GM12878 (cell line): Measurements from ENCODE around the gene ZBTB48. TPM values are rescaled to one million over a fixed set of nuclear protein-coding genes. Genes with fewer than 3 reads are reported as not detected.
A peak's percentile ranks its signal among the peaks of the same experiment; 100 is the strongest.

Experiments
- ATAC-seq: fragments of 200-7000 bp; cut with Tn5 transposase; 3 replicates; pipeline ENCODE4 v1.9.1; 2020; ENCODE audit warnings: mild to moderate bottlenecking, moderate library complexity
- BruUV-seq: library from RNA; stranded (reverse); fragments of 400-500 nt; replicated peaks from 2 replicates; lab custom pipeline; 2021; lab: Mats Ljungman, UMichigan
- CTCF ChIA-PET: fragments of 300-600 bp; sonication (Branson Sonifier 250); formaldehyde crosslinking; extraction: SDS; loops from one replicate; lab custom pipeline; 2021; ENCODE audit warnings: inconsistent platforms; lab: Yijun Ruan, JAX
- POLR2A ChIA-PET: fragments of 350-600 bp; formaldehyde crosslinking; extraction: SDS; loops from one replicate; lab custom pipeline; 2021; ENCODE audit warnings: inconsistent platforms; lab: Charles Lee
- RAD21 ChIA-PET: fragments of 300-600 bp; sonication (Branson Sonifier 250); formaldehyde crosslinking; loops from one replicate; lab custom pipeline; 2023; ENCODE audit warnings: antibody characterized with exemption; ENCODE audit not compliant: unreplicated experiment; lab: Charles Lee
- SMC1A ChIA-PET: fragments of 300-600 bp; sonication (Branson Sonifier 250); formaldehyde crosslinking; loops from one replicate; lab custom pipeline; 2023; ENCODE audit not compliant: unreplicated experiment, uncharacterized antibody; lab: Charles Lee
- DNase-seq: peaks from one replicate; pipeline ENCODE4 v3.0.0-alpha.2; 2011; ENCODE audit warnings: low read depth, low spot score
- FAIRE-seq: peaks from 3 replicates; lab custom pipeline; 2011; peaks lifted over from hg19 to GRCh38; lab: Jason Lieb, UNC
- H2AFZ ChIP-seq: 2 replicates; pipeline ENCODE4 v1.6.0; 2011; ENCODE audit warnings: low read depth, low read length, control low read depth; ENCODE audit not compliant: control insufficient read depth
- H3K27ac ChIP-seq: 2 replicates; pipeline ENCODE4 v1.5.1; 2011; ENCODE audit warnings: control low read depth; ENCODE audit not compliant: control insufficient read depth, insufficient read depth
- H3K27me3 ChIP-seq, 2 experiments: replicated peaks in 1 of 2; 2 replicates each; pipeline versions ENCODE4 v1.6.0 to v1.6.1; 2011; ENCODE audit warnings: low read length in 1 of 2; ENCODE audit not compliant: control insufficient read depth in 2 of 2, insufficient read depth in 2 of 2
- H3K36me3 ChIP-seq, 2 experiments: 2 replicates each; pipeline ENCODE4 v1.5.1; 2011; ENCODE audit warnings: low read length in 1 of 2; ENCODE audit not compliant: control insufficient read depth in 2 of 2, insufficient read depth in 2 of 2
- H3K4me1 ChIP-seq: 2 replicates; pipeline ENCODE4 v1.6.1; 2011; ENCODE audit warnings: mild to moderate bottlenecking, low read length, moderate library complexity, mixed read lengths; ENCODE audit not compliant: control insufficient read depth, insufficient read depth
- H3K4me2 ChIP-seq: 2 replicates; pipeline ENCODE4 v1.6.0; 2011; ENCODE audit warnings: control low read depth; ENCODE audit not compliant: control insufficient read depth, insufficient read depth
- H3K4me3 ChIP-seq: fragments of 200-600 bp; sonication (generic); 2 replicates; pipeline ENCODE4 v1.5.1; 2016
- H3K79me2 ChIP-seq: 2 replicates; pipeline ENCODE4 v1.6.0; 2011; ENCODE audit warnings: low read length; ENCODE audit not compliant: control insufficient read depth, insufficient read depth
- H3K9ac ChIP-seq: 2 replicates; pipeline ENCODE4 v1.8.0; 2011; ENCODE audit warnings: low read length, control low read depth, mixed read lengths; ENCODE audit not compliant: control insufficient read depth, insufficient read depth
- H3K9me3 ChIP-seq: replicated peaks from 3 replicates; pipeline ENCODE4 v1.5.1; 2011; ENCODE audit warnings: mild to moderate bottlenecking, low read length; ENCODE audit not compliant: control insufficient read depth, insufficient read depth
- H4K20me1 ChIP-seq: 2 replicates; pipeline ENCODE4 v1.6.0; 2011; ENCODE audit not compliant: control insufficient read depth, insufficient read depth
- CREM ChIP-seq: IDR thresholded peaks from 2 replicates; pipeline ENCODE4 v1.6.1; 2014; ENCODE audit warnings: antibody characterized with exemption, low read depth
- IKZF2 ChIP-seq, 2 experiments: fragments of 450-650 bp; IDR thresholded peaks; 2 replicates each; pipeline ENCODE4 v1.6.1; 2017; ENCODE audit warnings: mild to moderate bottlenecking in 2 of 2, moderate library complexity in 2 of 2
- IRF4 ChIP-seq: IDR thresholded peaks from 2 replicates; pipeline ENCODE4 v1.6.1; 2011; ENCODE audit warnings: low read depth, low read length
- LARP7 ChIP-seq: fragments of 450-650 bp; IDR thresholded peaks from 2 replicates; pipeline ENCODE4 v1.6.1; 2017; ENCODE audit warnings: mild to moderate bottlenecking
- MTA3 ChIP-seq: IDR thresholded peaks from 2 replicates; pipeline ENCODE4 v1.6.1; 2012; ENCODE audit warnings: low read length, inconsistent platforms, borderline replicate concordance
- MXI1 ChIP-seq: fragments of 150-350 bp; IDR thresholded peaks from 2 replicates; pipeline ENCODE4 v1.6.1; 2011; ENCODE audit warnings: low read depth, mild to moderate bottlenecking, inconsistent platforms, low read length, improper control_type of control experiment
- ZBED1 ChIP-seq: IDR thresholded peaks from 2 replicates; pipeline ENCODE4 v1.6.1; 2016; ENCODE audit warnings: borderline replicate concordance
- WGBS: methylation state at CpG from one replicate; pipeline ENCODE4 v1.1.6; 2016; ENCODE audit warnings: low lambda C conversion rate; ENCODE audit not compliant: insufficient replicate concordance, insufficient coverage; ENCODE audit errors: missing lambda C conversion rate; 5-methylcytosine and 5-hydroxymethylcytosine counted together
- in situ Hi-C: fragments of 300-500 bp; cut with MboI; formaldehyde crosslinking; loops from 9 replicates; pipeline ENCODE4 v1.14.3; 2018; ENCODE audit warnings: mixed read lengths
- intact Hi-C: fragments of 100-400 bp; cut with micrococcal nuclease; formaldehyde crosslinking; loops from one replicate; pipeline ENCODE4 v1.14.2; 2022; ENCODE audit not compliant: unreplicated experiment
- polyA plus RNA-seq, 11 experiments: library from polyadenylated mRNA; depleted of rRNA in 4 of 11; unstranded in 6 of 11; stranded (reverse) in 5 of 11; fragments of >200 nt; fragmentation: Nextera tagmentation in 4 of 11; fragmentation: Illumina TruSeq in 1 of 11; extraction: Ambion mirVana in 4 of 11; extraction: Trizol in 1 of 11; gene quantifications; 1 replicate in 1 of 11; 2 replicates in 10 of 11; pipeline versions ENCODE4 v1.2.1 to v1.2.3, GENCODE V29; 2011 to 2016; ENCODE audit warnings: inconsistent platforms in 2 of 11, missing spikeins in 2 of 11, low read depth in 1 of 11
- total RNA-seq, 4 experiments: library from RNA; depleted of rRNA in 3 of 4; stranded (reverse); fragments of >200 nt in 3 of 4; fragmentation: Illumina TruSeq in 1 of 4; extraction: Trizol in 1 of 4; gene quantifications; 2 replicates each; pipeline versions ENCODE4 v1.2.1 to v1.2.3, GENCODE V29; 2013 to 2021
- TF ChIP-seq, protein P1 (sequence below): fragments of 450-650 bp; IDR thresholded peaks from 2 replicates; pipeline ENCODE4 v1.6.1; 2017; ENCODE audit warnings: mild to moderate bottlenecking, low read depth, inconsistent platforms; ENCODE audit not compliant: poor library complexity, severe bottlenecking

ZBTB48 gene
- total and polyA plus RNA-seq, 10 of the 15 experiments (the other 5 are each of a cell fraction or from before 2014, with no cell fraction given) = 1.00 to 25.3 (median 16.7) TPM

GRCh38 chr1:6578624-6579373 is 995 bp upstream of the ZBTB48 start:
- in situ Hi-C loops = no loop called here
- Histone ChIP-seq H3K4me1 (peaks cover 13% of the 10 kb centered on the region), H3K9me3 (no peaks in the 10 kb centered on the region), H3K27me3 (no peaks in the 10 kb centered on the region), H3K79me2 (peaks cover 21% of the 10 kb centered on the region), H3K4me2 (0 out of 2 replicates have a peak overlapping the region, but pooled peaks have one; percentile 75), H2AFZ (peak overlapping the region; percentile 80), H3K4me3 (no peak overlapping the region), H4K20me1 (no peaks in the 10 kb centered on the region), H3K9ac (no peak overlapping the region), H3K27ac (no peak overlapping the region), H3K36me3 (no peaks in the 10 kb centered on the region)
- FAIRE-seq (no peak), DNase-seq (no peak), ATAC-seq (no peak)
- POLR2A ChIA-PET = interaction anchor here (0.6 kb wide), 1 partner anchor 1496 kb away, joined by 3 read pairs; no protein-coding TSS in a partner anchor
- SMC1A ChIA-PET = interaction anchor here (2.0 kb wide), 1 partner anchor 26 kb away, joined by 5 read pairs; no protein-coding TSS in a partner anchor
- no TSS peak for BruUV-seq
- TF ChIP-seq LARP7 (no peak), MXI1 (no peak), IRF4 (no peak), IKZF2 (IDR thresholded peaks at IDR 0.05) (no peak), MTA3 (no peak), ZBED1 (no peak), CREM (no peak)
- TF ChIP-seq, protein P1, sequence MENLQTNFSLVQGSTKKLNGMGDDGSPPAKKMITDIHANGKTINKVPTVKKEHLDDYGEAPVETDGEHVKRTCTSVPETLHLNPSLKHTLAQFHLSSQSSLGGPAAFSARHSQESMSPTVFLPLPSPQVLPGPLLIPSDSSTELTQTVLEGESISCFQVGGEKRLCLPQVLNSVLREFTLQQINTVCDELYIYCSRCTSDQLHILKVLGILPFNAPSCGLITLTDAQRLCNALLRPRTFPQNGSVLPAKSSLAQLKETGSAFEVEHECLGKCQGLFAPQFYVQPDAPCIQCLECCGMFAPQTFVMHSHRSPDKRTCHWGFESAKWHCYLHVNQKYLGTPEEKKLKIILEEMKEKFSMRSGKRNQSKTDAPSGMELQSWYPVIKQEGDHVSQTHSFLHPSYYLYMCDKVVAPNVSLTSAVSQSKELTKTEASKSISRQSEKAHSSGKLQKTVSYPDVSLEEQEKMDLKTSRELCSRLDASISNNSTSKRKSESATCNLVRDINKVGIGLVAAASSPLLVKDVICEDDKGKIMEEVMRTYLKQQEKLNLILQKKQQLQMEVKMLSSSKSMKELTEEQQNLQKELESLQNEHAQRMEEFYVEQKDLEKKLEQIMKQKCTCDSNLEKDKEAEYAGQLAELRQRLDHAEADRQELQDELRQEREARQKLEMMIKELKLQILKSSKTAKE = no peak
- CTCF ChIA-PET = interaction anchor here (0.8 to 2.1 kb wide), 2 partner anchors 24 to 89 kb away, joined by 5 read pairs; partner anchors contain the start of genes NOL9 and TAS1R1
- intact Hi-C loops = no loop called here
- 77% methylated on average over 14 of the region's 14 CpGs for WGBS
- RAD21 ChIA-PET = interaction anchor here (4.7 kb wide), 1 partner anchor 22 kb away, joined by 38 read pairs; the partner anchor contains the start of gene KLHL21
